AG10803 (cell line): ENCODE measurements around the gene CX3CL1.

Experiments
- DNase-seq: peaks from one replicate; pipeline ENCODE4 v3.0.0; 2010; ENCODE audit warnings: low read depth
- H3K4me3 ChIP-seq: 2 replicates; pipeline ENCODE4 v1.5.1; 2011; ENCODE audit warnings: mild to moderate bottlenecking, low read length, control low read depth
- TF ChIP-seq, protein P1 (sequence below): conservative IDR thresholded peaks from 2 replicates; pipeline ENCODE4 v1.5.1; 2011; ENCODE audit warnings: mild to moderate bottlenecking, low read length, control low read depth, inconsistent platforms

The CX3CL1 gene

DNA sequence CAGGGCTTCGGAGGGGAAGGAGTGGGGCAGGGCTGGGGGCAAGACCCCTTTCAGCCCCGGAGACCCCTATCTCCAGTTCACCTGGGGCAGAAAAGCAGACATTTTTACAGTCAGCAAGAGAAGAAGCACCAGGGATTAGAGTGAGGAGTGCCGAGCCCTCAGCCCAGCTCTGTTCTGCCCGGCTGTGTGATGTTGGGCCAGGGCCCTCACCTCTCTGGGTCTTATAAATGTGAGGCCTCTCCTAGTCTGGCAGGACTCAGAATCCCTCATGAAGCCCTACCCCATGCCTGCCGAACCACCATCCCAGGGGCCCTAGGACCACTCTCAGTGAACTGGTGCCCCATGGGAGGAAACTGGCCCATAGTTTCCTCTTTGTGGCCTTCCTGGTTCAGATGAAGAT, 12.8 kb downstream of the CX3CL1 start:
- TF ChIP-seq, protein P1, sequence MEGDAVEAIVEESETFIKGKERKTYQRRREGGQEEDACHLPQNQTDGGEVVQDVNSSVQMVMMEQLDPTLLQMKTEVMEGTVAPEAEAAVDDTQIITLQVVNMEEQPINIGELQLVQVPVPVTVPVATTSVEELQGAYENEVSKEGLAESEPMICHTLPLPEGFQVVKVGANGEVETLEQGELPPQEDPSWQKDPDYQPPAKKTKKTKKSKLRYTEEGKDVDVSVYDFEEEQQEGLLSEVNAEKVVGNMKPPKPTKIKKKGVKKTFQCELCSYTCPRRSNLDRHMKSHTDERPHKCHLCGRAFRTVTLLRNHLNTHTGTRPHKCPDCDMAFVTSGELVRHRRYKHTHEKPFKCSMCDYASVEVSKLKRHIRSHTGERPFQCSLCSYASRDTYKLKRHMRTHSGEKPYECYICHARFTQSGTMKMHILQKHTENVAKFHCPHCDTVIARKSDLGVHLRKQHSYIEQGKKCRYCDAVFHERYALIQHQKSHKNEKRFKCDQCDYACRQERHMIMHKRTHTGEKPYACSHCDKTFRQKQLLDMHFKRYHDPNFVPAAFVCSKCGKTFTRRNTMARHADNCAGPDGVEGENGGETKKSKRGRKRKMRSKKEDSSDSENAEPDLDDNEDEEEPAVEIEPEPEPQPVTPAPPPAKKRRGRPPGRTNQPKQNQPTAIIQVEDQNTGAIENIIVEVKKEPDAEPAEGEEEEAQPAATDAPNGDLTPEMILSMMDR, result no peak

DNA sequence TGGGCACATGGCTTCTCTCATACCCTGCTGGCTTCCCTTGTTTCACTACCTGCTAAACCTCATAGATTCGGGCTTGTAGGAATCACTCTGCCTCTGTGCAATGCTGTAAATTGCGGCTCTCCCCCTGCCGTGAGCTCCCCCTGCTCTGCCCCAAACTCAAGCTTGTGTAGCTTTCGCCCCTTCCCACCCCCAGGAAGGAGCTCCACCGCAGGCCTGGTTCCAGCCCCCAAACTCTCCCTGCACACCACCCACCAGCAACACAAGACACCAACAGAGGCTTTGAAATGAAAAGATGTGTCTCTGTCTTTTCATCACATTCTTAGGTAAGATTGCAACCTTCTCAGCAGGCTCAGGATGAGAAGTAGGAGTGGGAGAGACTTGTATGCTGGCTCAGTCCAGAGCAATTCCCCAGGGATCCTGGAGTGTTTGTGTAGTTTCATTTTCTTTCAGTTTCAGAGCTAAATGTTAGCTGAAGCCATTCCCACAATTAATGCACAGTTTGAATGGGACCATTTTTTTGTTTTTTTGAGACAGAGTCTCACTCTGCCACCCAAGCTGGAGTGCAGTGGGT, 14.2 kb downstream of the CX3CL1 start:
- H3K4me3 ChIP-seq, result no peak overlapping the region
- TF ChIP-seq, protein P1, result no peak
- peak; percentile 49 for DNase-seq

More for the DNA sequence above, 12.8 kb downstream of the CX3CL1 start:
- no peak overlapping the region for H3K4me3 ChIP-seq
- DNase-seq, result no peak

DNA sequence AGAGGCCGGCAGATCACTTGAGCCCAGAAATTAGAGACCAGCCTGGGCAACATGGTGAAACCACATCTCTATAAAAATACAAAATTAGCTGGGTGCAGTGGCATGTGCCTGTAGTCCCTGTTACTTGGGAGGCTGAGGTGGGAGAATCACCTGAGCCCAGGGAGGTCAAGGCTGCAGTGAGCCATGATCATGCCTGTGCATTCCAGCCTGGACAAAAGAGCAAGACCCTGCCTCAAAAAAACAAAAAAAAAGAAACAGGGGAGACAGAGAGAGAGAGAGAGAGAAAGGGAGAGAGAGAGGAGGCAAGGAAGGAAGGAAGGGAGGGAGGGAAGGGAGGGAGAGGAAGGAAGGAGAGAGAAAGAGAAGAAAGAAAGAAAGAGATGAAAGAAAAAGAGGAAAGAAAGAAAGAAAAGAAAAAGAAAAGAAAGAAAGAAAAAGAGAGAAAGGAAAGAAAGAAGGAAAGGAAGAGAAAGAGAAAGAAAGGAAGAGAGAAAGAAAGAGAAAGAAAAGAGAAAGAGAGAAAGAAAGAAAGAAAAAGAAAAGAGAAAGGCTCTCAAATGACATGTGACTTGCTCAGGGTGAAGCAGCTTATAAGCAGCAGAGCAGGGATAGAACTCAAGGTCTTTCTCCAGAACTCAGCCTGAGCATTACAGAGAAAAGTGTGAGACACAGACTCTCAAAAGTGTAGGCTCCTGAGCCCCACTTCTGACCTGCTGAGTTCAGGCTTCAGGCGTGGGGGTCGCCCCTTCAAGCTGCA, 15.5 kb downstream of the CX3CL1 start:
- TF ChIP-seq, protein P1, result no peak
- H3K4me3 ChIP-seq, result no peak overlapping the region
- DNase-seq, result no peak

DNA sequence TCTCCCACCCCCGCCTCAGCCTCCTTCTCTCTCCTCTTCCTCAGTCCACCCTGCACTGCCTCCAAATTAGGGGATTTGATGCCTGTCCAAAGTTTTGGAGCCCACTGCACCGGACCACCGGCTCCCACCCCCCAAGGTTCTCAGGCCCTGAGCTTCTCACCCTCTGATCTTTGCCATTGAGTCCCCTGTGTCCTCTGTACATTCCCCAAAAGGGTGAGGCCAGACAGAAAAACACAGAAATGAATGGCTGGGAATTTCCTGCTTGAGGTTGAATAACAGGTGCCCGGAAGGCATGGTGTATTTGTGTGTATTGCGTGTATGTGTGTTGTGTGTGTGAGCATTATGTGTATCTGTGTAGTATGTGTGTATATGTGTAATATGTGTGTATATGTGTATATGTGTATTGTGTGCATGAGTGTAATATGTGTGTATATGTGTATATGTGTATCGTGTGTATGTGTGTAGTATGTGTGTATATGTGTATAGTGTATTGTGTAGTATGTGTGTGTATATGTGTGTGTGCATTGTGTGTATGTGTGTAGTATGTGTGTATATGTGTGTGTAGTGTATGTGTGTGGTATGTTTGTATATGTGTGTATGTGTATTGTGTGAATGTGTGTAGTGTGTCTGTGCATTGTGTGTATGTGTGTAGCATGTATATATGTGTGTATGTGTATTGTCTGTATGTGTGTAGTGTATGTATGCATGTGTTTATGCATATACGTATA, 16.2 kb downstream of the CX3CL1 start:
- no peak overlapping the region for H3K4me3 ChIP-seq
- DNase-seq, result no peak
- TF ChIP-seq, protein P1, result no peak

DNA sequence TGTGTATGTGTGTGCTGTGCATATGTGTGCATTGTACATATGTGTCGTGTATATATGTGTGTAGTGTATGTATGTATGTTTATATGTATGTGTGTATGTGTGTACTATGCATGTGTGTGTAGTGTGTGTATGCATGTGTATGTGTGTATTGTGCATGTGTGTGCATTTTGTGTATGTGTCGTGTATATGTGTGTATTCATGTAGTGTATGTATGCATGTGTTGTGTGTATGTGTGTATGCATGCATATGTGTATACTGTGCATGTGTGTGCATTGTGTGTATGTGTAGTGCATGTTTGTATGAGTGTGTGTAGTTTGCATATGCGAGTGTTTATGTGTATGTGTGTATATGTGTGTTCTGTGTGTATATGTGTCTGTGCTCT, 16.8 kb downstream of the CX3CL1 start:
- TF ChIP-seq, protein P1, result no peak
- H3K4me3 ChIP-seq, result no peak overlapping the region
- no peak for DNase-seq

DNA sequence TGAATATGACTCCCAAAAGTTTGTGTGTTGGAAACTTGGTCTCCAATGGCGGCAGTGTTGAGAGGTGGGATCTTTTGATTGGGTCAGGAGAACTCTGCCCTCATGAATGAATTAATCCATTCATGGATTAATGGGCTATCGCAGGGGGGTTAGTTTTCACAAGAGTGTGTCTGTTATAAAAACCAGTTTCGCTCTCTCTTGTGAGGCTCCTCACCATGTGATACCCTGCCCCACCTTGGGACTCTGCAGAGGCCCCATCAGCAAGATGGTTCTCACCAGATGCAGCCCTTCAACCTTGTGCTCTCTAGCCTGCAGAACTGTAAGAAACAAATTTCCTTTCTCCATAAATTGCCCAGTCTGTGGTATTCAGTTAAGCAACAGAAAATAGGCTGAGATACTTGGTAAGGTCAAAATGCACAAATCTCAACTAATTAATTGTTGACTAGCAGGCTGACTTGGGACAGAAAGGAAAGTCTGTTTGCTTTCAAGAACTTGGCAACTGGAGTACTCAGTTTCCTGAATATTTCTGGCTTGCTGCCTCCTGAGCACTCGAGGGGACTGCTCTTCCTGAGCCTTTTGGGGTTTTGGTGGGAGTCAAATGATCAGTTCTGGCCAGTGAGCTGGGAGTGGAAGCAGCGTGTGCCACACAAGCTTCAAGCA, 18.5 kb downstream of the CX3CL1 start:
- TF ChIP-seq, protein P1, result no peak
- DNase-seq, result no peak
- H3K4me3 ChIP-seq, result no peak overlapping the region
